Ovary (tissue), 3 donors: ENCODE measurements around the gene ABCA4.

Source experiments
- CTCF ChIP-seq, 3 donors: fragments of 450-650 bp in 2 of 3; fragments of 200-600 bp in 1 of 3; IDR thresholded peaks; one replicate each; pipeline versions ENCODE4 v1.5.1 to v1.8.0; 2016 to 2022; ENCODE audit warnings: antibody characterized with exemption in 3 of 3, mild to moderate bottlenecking in 1 of 3
- EP300 ChIP-seq: sonication (generic); formaldehyde crosslinking; IDR thresholded peaks from one replicate; pipeline ENCODE4 v1.6.1; 2017; ENCODE audit warnings: antibody characterized with exemption
- donor health status: DM: no; HTN: no; CAD: no.

- TF ChIP-seq CTCF (IDR thresholded peaks at IDR 0.05) (no peak), EP300 (no peak)
Measured at GRCh38 chr1:93958032-93958725, 162.8 kb downstream of the ABCA4 start.
